OCI-LY7 (cell line): ENCODE data around the gene ELK3.

Source experiments
- CTCF ChIP-seq: fragments of 200-600 bp; sonication (generic); conservative IDR thresholded peaks from 2 replicates; pipeline ENCODE4 v1.5.1; 2014; ENCODE audit warnings: mild to moderate bottlenecking, antibody characterized with exemption, low read length, moderate library complexity, mixed read lengths
- EZH2phosphoT487 ChIP-seq: fragments of 200-600 bp; sonication (generic); IDR thresholded peaks from 2 replicates; pipeline ENCODE4 v1.6.1; 2018; ENCODE audit warnings: low read depth, borderline replicate concordance, mild to moderate bottlenecking, mixed run types, antibody characterized with exemption, low read length, moderate library complexity, mixed read lengths

- no peak for TF ChIP-seq CTCF
- TF ChIP-seq EZH2phosphoT487 = no peak
These were observed 5.3 kb downstream of the ELK3 start for GRCh38 chr12:96199464-96199863.
